ENCODE results near the gene CHRNA5.

DNA sequence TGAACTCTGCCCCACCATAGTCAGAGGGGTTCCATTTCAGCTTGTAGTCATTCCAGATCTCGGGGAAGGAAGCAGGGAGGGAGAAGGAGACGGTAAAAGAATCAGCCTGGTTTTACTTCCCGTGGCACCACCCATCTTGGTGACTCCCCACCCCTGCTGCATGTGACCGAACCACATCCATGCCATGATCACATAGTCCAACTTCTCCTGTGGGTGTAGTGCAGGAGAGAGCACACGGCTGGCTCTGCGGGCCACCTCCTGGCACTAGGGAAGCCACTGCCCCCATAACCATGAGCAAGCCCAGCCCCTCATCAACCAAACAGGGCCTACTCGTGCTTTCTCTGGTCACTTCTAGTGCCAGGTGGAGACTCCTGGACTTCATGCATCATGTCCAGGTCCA is 51.8 kb downstream of the CHRNA5 start:
- TF ChIP-seq, protein P1, sequence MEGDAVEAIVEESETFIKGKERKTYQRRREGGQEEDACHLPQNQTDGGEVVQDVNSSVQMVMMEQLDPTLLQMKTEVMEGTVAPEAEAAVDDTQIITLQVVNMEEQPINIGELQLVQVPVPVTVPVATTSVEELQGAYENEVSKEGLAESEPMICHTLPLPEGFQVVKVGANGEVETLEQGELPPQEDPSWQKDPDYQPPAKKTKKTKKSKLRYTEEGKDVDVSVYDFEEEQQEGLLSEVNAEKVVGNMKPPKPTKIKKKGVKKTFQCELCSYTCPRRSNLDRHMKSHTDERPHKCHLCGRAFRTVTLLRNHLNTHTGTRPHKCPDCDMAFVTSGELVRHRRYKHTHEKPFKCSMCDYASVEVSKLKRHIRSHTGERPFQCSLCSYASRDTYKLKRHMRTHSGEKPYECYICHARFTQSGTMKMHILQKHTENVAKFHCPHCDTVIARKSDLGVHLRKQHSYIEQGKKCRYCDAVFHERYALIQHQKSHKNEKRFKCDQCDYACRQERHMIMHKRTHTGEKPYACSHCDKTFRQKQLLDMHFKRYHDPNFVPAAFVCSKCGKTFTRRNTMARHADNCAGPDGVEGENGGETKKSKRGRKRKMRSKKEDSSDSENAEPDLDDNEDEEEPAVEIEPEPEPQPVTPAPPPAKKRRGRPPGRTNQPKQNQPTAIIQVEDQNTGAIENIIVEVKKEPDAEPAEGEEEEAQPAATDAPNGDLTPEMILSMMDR (IDR thresholded peaks at IDR 0.05; ENCODE audit: poor library complexity): no peak
- TF ChIP-seq EZH2 (IDR thresholded peaks at IDR 0.05; ENCODE audit: borderline replicate concordance): no peak

All from hepatocyte (in vitro differentiated cells).